ENCODE results near the gene ANXA4. TPM values are rescaled to one million over a fixed set of nuclear protein-coding genes. Genes with fewer than 3 reads are reported as not detected.

ANXA4 gene
- total RNA-seq, 1 experiment from 2014 or later, result 183 TPM

DNA sequence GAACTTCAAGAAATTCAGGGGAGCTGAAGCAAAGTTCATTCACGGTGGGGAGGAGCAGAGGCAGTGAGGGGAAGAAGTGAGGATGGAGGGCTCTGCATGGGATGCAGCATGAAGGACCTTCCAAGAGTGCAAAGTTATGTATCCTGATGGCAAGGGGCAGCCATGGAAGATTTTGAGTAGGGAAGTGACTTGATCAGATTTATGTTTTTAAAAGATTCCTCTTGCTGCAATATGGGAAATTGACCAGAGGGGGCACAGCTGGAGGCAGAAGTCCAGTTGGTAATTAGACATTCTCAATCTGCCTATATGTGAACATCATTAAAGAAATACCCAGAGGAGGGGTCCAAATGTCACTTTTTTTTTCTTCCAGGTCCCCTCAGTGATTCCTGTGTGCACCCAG is 21.5 kb upstream of the ANXA4 start:
- BruUV-seq (replicated peaks), result no TSS peak
- no peaks in the 10 kb centered on the region for H3K27me3 ChIP-seq (ENCODE audit: control insufficient read depth, insufficient read depth, low read length)
- no peaks in the 10 kb centered on the region for H3K36me3 ChIP-seq (ENCODE audit: control insufficient read depth, insufficient read depth, low read length)
- CTCF ChIA-PET, result no interaction called here
- DNase-seq (ENCODE audit: low read depth, low spot score) (no peak), ATAC-seq (no peak)
- in situ Hi-C loops (cut with HindIII; ENCODE audit: low pct_unique_long_range_greater_than_20kb, low sequenced_read_pairs), result no loop called here
- H3K27ac ChIP-seq (ENCODE audit: low read length), result peak overlapping the region; percentile 67; the same call in 1 of the 2 replicates
- intact Hi-C loops (cut with micrococcal nuclease; ENCODE audit: unreplicated experiment), result loop anchor here (5.0 to 10.0 kb wide), 2 partner anchors 158 to 174 kb away; partner anchors contain the start of gene SNRNP27
- H3K4me3 ChIP-seq (ENCODE audit: low read depth in 2 of 2, low read length in 2 of 2), result no peak overlapping the region
- TF ChIP-seq SIN3A (IDR thresholded peaks at IDR 0.05; ENCODE audit: borderline replicate concordance, insufficient read depth, low read depth, low read length) (no peak), CTCF (IDR thresholded peaks at IDR 0.05) (peak; percentile 59)
- H3K4me1 ChIP-seq (ENCODE audit: control insufficient read depth, insufficient read depth, low read length), result peaks cover 43% of the 10 kb centered on the region
- POLR2A ChIA-PET, result no interaction called here
- H3K9me3 ChIP-seq (ENCODE audit: control insufficient read depth, insufficient read depth, low read depth, low read length), result no peaks in the 10 kb centered on the region

DNA sequence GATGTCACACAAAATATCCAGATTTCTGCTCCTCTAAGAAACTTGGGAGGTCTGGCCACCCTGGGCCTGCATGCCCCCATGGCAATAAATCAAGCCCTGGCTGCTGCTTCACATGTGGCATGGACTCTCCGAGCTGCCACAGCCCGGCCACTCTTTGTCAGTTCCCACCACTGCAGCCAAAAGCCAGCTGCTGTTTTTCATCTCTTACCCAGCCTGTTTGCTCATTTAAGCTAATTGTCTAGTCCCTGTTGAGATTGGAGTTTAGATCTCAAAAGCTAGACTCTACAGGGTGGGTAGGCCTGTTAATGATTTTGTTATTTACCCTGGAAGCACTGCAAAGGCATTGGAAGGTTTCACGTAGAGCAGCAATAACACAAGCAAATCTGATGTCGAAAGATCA is 20.9 kb upstream of the ANXA4 start:
- intact Hi-C loops (cut with micrococcal nuclease; ENCODE audit: unreplicated experiment), result loop anchor here (5.0 to 10.0 kb wide), 2 partner anchors 159 to 174 kb away; partner anchors contain the start of gene SNRNP27

More for the DNA sequence above, 20.9 kb upstream of the ANXA4 start:
- DNase-seq (ENCODE audit: low read depth, low spot score) (no peak), ATAC-seq (no peak)
- POLR2A ChIA-PET, result no interaction called here
- peak overlapping the region; percentile 8; the same call in 1 of the 2 replicates for H3K27ac ChIP-seq (ENCODE audit: low read length)
- TF ChIP-seq CTCF (IDR thresholded peaks at IDR 0.05), result no peak
- TF ChIP-seq TCF7L2 (IDR thresholded peaks at IDR 0.05; ENCODE audit: low read depth, low read length), result no peak
- no peak for TF ChIP-seq POLR2AphosphoS5 (IDR thresholded peaks at IDR 0.05; ENCODE audit: low read depth, low read length)
- TF ChIP-seq, protein P1, sequence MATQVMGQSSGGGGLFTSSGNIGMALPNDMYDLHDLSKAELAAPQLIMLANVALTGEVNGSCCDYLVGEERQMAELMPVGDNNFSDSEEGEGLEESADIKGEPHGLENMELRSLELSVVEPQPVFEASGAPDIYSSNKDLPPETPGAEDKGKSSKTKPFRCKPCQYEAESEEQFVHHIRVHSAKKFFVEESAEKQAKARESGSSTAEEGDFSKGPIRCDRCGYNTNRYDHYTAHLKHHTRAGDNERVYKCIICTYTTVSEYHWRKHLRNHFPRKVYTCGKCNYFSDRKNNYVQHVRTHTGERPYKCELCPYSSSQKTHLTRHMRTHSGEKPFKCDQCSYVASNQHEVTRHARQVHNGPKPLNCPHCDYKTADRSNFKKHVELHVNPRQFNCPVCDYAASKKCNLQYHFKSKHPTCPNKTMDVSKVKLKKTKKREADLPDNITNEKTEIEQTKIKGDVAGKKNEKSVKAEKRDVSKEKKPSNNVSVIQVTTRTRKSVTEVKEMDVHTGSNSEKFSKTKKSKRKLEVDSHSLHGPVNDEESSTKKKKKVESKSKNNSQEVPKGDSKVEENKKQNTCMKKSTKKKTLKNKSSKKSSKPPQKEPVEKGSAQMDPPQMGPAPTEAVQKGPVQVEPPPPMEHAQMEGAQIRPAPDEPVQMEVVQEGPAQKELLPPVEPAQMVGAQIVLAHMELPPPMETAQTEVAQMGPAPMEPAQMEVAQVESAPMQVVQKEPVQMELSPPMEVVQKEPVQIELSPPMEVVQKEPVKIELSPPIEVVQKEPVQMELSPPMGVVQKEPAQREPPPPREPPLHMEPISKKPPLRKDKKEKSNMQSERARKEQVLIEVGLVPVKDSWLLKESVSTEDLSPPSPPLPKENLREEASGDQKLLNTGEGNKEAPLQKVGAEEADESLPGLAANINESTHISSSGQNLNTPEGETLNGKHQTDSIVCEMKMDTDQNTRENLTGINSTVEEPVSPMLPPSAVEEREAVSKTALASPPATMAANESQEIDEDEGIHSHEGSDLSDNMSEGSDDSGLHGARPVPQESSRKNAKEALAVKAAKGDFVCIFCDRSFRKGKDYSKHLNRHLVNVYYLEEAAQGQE (IDR thresholded peaks at IDR 0.05; ENCODE audit: insufficient read depth in 1 of 2, low read depth in 2 of 2, low read length in 1 of 2), result no peak
- no peak for TF ChIP-seq SIN3A (IDR thresholded peaks at IDR 0.05; ENCODE audit: borderline replicate concordance, insufficient read depth, low read depth, low read length)
- no TSS peak for BruUV-seq (replicated peaks)
- CTCF ChIA-PET, result no interaction called here
- no peaks in the 10 kb centered on the region for H3K27me3 ChIP-seq (ENCODE audit: control insufficient read depth, insufficient read depth, low read length)
- no peaks in the 10 kb centered on the region for H3K9me3 ChIP-seq (ENCODE audit: control insufficient read depth, insufficient read depth, low read depth, low read length)
- no peaks in the 10 kb centered on the region for H3K36me3 ChIP-seq (ENCODE audit: control insufficient read depth, insufficient read depth, low read length)
- no peak overlapping the region for H3K4me3 ChIP-seq (ENCODE audit: low read depth in 2 of 2, low read length in 2 of 2)
- peaks cover 43% of the 10 kb centered on the region for H3K4me1 ChIP-seq (ENCODE audit: control insufficient read depth, insufficient read depth, low read length)
- in situ Hi-C loops (cut with HindIII; ENCODE audit: low pct_unique_long_range_greater_than_20kb, low sequenced_read_pairs), result no loop called here

Data from Panc1 (cell line).